ENCODE data around the gene TSC22D1.

- TF ChIP-seq CTCF (conservative IDR thresholded peaks at IDR 0.05 in 1 of 2, IDR thresholded peaks at IDR 0.05 in 1 of 2; ENCODE audit: extremely low read depth in 1 of 2, insufficient read depth in 1 of 2, low read depth in 1 of 2, low read length in 2 of 2) = no peak
- no peak for TF ChIP-seq EZH2 (IDR thresholded peaks at IDR 0.05; ENCODE audit: borderline replicate concordance, low read length)
These were observed 141.4 kb downstream of the TSC22D1 start for GRCh38 chr13:44434766-44435141.
